HL-60 (cell line): ENCODE measurements around the gene NDUFS1.

ENCODE experiments used
- DNase-seq, 2 experiments: peaks; one replicate each; pipeline ENCODE4 v3.0.0-alpha.2; 2010 to 2020; ENCODE audit warnings: low read depth in 1 of 2, low spot score in 1 of 2
- H3K27ac ChIP-seq: fragments of 250-450 bp; sonication (Bioruptor Pico); replicated peaks from 2 replicates; pipeline ENCODE4 v1.5.1; 2020; ENCODE audit warnings: mild to moderate bottlenecking, moderate library complexity
- H3K27me3 ChIP-seq: fragments of 250-450 bp; sonication (Bioruptor Pico); 2 replicates; pipeline ENCODE4 v1.5.1; 2021; ENCODE audit warnings: mild to moderate bottlenecking, moderate library complexity; ENCODE audit not compliant: insufficient read depth, poor library complexity, severe bottlenecking
- H3K4me3 ChIP-seq: replicated peaks from 2 replicates; pipeline ENCODE4 v1.5.1; 2011; ENCODE audit warnings: mild to moderate bottlenecking, control low read depth, low read length; ENCODE audit not compliant: insufficient read depth
- GABPA ChIP-seq: IDR thresholded peaks from 2 replicates; pipeline ENCODE4 v1.6.1; 2012; ENCODE audit warnings: low read depth
- POLR2AphosphoS5 ChIP-seq: IDR thresholded peaks from 2 replicates; pipeline ENCODE4 v1.6.1; 2012; ENCODE audit warnings: low read depth
- SPI1 ChIP-seq: IDR thresholded peaks from 2 replicates; pipeline ENCODE4 v1.6.1; 2012; ENCODE audit warnings: low read depth, mild to moderate bottlenecking, borderline replicate concordance
- TF ChIP-seq, protein P1 (sequence below): IDR thresholded peaks from 2 replicates; pipeline ENCODE4 v1.6.1; 2012; ENCODE audit warnings: low read depth; ENCODE audit not compliant: insufficient replicate concordance
- TF ChIP-seq, protein P2 (sequence below): IDR thresholded peaks from one replicate; pipeline ENCODE4 v1.5.1; 2011; ENCODE audit warnings: low read length, control low read depth, inconsistent platforms; ENCODE audit not compliant: insufficient read depth

Gene NDUFS1

DNA sequence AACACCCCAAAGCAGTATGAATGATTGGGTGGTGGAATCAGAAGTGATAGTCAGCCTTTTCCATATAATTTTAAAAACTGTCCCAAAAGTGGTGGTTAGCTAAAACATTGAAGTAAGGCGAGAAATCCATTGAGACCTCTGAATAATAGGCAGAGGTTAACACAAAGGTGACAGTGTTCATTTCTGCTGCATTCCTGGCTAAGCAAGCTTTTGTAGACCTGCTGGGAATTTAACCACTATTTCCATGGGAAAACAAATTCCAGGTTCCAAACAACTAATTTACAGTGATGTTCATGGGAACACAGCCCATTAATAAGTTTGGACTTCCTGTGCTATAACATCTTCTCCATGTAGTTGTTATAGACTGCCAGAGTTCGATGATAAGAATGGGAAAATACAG lies 66.9 kb downstream of the NDUFS1 start:
- Histone ChIP-seq H3K4me3 (no peak overlapping the region), H3K27me3 (no peaks in the 10 kb centered on the region), H3K27ac (no peak overlapping the region)
- DNase-seq, result no peak
- no peak for TF ChIP-seq SPI1
- no peak for TF ChIP-seq POLR2AphosphoS5
- TF ChIP-seq, protein P1, sequence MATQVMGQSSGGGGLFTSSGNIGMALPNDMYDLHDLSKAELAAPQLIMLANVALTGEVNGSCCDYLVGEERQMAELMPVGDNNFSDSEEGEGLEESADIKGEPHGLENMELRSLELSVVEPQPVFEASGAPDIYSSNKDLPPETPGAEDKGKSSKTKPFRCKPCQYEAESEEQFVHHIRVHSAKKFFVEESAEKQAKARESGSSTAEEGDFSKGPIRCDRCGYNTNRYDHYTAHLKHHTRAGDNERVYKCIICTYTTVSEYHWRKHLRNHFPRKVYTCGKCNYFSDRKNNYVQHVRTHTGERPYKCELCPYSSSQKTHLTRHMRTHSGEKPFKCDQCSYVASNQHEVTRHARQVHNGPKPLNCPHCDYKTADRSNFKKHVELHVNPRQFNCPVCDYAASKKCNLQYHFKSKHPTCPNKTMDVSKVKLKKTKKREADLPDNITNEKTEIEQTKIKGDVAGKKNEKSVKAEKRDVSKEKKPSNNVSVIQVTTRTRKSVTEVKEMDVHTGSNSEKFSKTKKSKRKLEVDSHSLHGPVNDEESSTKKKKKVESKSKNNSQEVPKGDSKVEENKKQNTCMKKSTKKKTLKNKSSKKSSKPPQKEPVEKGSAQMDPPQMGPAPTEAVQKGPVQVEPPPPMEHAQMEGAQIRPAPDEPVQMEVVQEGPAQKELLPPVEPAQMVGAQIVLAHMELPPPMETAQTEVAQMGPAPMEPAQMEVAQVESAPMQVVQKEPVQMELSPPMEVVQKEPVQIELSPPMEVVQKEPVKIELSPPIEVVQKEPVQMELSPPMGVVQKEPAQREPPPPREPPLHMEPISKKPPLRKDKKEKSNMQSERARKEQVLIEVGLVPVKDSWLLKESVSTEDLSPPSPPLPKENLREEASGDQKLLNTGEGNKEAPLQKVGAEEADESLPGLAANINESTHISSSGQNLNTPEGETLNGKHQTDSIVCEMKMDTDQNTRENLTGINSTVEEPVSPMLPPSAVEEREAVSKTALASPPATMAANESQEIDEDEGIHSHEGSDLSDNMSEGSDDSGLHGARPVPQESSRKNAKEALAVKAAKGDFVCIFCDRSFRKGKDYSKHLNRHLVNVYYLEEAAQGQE, result no peak
- no peak for TF ChIP-seq GABPA
- TF ChIP-seq, protein P2, sequence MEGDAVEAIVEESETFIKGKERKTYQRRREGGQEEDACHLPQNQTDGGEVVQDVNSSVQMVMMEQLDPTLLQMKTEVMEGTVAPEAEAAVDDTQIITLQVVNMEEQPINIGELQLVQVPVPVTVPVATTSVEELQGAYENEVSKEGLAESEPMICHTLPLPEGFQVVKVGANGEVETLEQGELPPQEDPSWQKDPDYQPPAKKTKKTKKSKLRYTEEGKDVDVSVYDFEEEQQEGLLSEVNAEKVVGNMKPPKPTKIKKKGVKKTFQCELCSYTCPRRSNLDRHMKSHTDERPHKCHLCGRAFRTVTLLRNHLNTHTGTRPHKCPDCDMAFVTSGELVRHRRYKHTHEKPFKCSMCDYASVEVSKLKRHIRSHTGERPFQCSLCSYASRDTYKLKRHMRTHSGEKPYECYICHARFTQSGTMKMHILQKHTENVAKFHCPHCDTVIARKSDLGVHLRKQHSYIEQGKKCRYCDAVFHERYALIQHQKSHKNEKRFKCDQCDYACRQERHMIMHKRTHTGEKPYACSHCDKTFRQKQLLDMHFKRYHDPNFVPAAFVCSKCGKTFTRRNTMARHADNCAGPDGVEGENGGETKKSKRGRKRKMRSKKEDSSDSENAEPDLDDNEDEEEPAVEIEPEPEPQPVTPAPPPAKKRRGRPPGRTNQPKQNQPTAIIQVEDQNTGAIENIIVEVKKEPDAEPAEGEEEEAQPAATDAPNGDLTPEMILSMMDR, result no peak

DNA sequence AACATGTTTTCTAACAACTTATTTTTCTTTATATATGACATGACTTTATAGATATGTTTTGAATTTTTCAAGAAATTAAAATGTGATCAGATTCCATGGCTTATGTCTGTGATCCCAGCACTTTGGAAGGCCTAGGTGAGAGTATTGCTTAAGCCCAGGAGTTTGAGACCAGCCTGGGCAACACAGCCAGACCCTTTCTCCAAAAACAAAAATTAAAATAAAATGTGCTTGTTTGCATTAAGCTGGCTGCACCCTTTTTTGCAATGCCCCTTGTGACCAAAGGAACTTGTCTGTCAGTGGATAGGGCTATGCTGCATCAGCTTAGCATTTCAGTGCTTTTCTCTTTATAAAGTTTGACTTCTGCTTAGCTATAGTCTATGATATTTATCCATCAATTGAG lies 71.0 kb downstream of the NDUFS1 start:
- no peak for DNase-seq
- Histone ChIP-seq H3K27ac (peak overlapping the region; percentile 27), H3K27me3 (no peaks in the 10 kb centered on the region), H3K4me3 (no peak overlapping the region)
- TF ChIP-seq POLR2AphosphoS5 (no peak), SPI1 (no peak), GABPA (no peak)
- TF ChIP-seq, protein P1, result no peak
- TF ChIP-seq, protein P2, result no peak

DNA sequence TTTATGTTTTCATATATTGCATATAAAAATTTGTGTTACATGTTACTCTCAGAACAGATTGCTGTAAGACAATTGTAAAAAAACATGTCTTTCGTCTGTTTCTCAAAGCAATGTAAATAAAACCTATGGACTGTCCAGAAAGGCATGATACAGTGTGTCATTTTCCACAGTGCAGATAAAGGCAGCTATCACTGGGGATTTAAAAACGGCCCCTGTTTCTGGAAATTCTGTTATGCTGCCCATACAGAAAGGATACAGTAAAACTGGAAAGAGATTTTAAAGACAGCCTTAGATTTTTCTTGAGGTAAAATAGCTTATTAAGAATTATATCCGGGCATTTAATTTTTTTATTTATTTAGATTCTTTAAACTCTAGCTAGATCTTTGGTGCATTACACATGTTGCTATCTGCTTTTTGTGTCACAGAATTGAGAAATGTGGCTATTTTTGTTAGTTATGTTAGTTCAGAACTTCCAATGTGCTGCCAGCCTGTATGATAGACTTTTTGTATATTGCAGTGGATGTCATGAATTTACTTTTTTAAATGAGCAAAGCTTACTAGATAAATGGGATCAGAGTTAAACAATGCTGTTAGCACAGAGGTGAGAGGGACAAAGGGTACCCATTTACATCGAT lies 72.4 kb downstream of the NDUFS1 start:
- TF ChIP-seq, protein P2, result no peak
- no peak for TF ChIP-seq POLR2AphosphoS5
- TF ChIP-seq GABPA, result no peak
- TF ChIP-seq SPI1, result no peak
- TF ChIP-seq, protein P1, result no peak
- DNase-seq, result no peak
- Histone ChIP-seq H3K4me3 (peak overlapping the region; percentile 58), H3K27me3 (no peaks in the 10 kb centered on the region), H3K27ac (peak overlapping the region; percentile 98)
